Endodermal cell (in vitro differentiated cells): ENCODE data around the gene EHHADH. TPM values are rescaled to one million over a fixed set of nuclear protein-coding genes. Genes with fewer than 3 reads are reported as not detected.

Experiments used
- DNase-seq: peaks from one replicate; pipeline ENCODE4 v3.0.0-alpha.2; 2017
- H3K27ac ChIP-seq: 2 replicates; pipeline ENCODE4 v1.5.1; 2013; ENCODE audit warnings: mild to moderate bottlenecking, low read depth, low read length, moderate library complexity
- H3K27me3 ChIP-seq: 2 replicates; pipeline ENCODE4 v1.6.1; 2013; ENCODE audit warnings: mild to moderate bottlenecking, low read length, moderate library complexity; ENCODE audit not compliant: insufficient read depth, control insufficient read depth, poor library complexity, severe bottlenecking
- H3K36me3 ChIP-seq: 2 replicates; pipeline ENCODE4 v1.7.0; 2013; ENCODE audit warnings: mild to moderate bottlenecking, low read length, moderate library complexity; ENCODE audit not compliant: control insufficient read depth, insufficient read depth
- H3K4me1 ChIP-seq: one replicate; pipeline ENCODE4 v1.7.0; 2013; ENCODE audit warnings: low read length; ENCODE audit not compliant: control insufficient read depth, insufficient read depth
- H3K4me3 ChIP-seq: 2 replicates; pipeline ENCODE4 v1.5.1; 2013; ENCODE audit warnings: mild to moderate bottlenecking, low read length, moderate library complexity
- H3K9ac ChIP-seq: 2 replicates; pipeline ENCODE4 v1.6.1; 2013; ENCODE audit warnings: mild to moderate bottlenecking, low read length, moderate library complexity; ENCODE audit not compliant: poor library complexity, severe bottlenecking; ENCODE audit errors: extremely low read depth
- H3K9me3 ChIP-seq: 2 replicates; pipeline ENCODE4 v1.6.1; 2013; ENCODE audit warnings: mild to moderate bottlenecking, low read length, moderate library complexity; ENCODE audit not compliant: control insufficient read depth
- H3K27ac Mint-ChIP-seq: 2 replicates; pipeline ENCODE4 v1.8.0; 2020; ENCODE audit warnings: mixed read lengths
- H3K27me3 Mint-ChIP-seq: 2 replicates; pipeline ENCODE4 v1.8.0; 2021; ENCODE audit warnings: mild to moderate bottlenecking, mixed read lengths; ENCODE audit not compliant: insufficient read depth
- H3K36me3 Mint-ChIP-seq: 2 replicates; pipeline ENCODE4 v1.8.0; 2020; ENCODE audit warnings: low read depth, mixed read lengths
- H3K4me1 Mint-ChIP-seq: 2 replicates; pipeline ENCODE4 v1.8.0; 2020; ENCODE audit warnings: mixed read lengths
- H3K4me3 Mint-ChIP-seq: 2 replicates; pipeline ENCODE4 v1.8.0; 2020; ENCODE audit warnings: mild to moderate bottlenecking, moderate library complexity, mixed read lengths
- H3K9me3 Mint-ChIP-seq: 2 replicates; pipeline ENCODE4 v1.8.0; 2020; ENCODE audit warnings: mild to moderate bottlenecking, mixed read lengths
- CTCF ChIP-seq: fragments of 200-600 bp; sonication (generic); conservative IDR thresholded peaks from 2 replicates; pipeline ENCODE4 v1.5.0; 2021; ENCODE audit warnings: antibody characterized with exemption, mild to moderate bottlenecking
- WGBS, 2 experiments: methylation state at CpG; one replicate each; pipeline versions ENCODE4 v1.1.5 to v1.1.7; 2013; ENCODE audit warnings: missing lambda C conversion rate in 2 of 2, mixed read lengths in 1 of 2; ENCODE audit not compliant: insufficient coverage in 1 of 2, insufficient read length in 1 of 2; 5-methylcytosine and 5-hydroxymethylcytosine counted together
- total RNA-seq, 2 donors: library from RNA; stranded (reverse); fragmentation: NEBNext Ultra II Directional in 1 of 2; extraction: Animal tissue kit (Norgen Biotek cat#: 25700) in 1 of 2; gene quantifications; 2 replicates in 1 of 2; 3 replicates in 1 of 2; pipeline ENCODE4 v1.2.1, GENCODE V29; 2021

Gene EHHADH
- total RNA-seq, 2 donors from 2014 or later, result 58.7 to 79.2 TPM

- H3K27ac Mint-ChIP-seq, result no peak overlapping the region
- Histone ChIP-seq H3K4me1 (no peaks in the 10 kb centered on the region), H3K27ac (no peak overlapping the region), H3K9ac (no peak overlapping the region), H3K9me3 (no peaks in the 10 kb centered on the region), H3K27me3 (peaks cover 5% of the 10 kb centered on the region), H3K4me3 (no peak overlapping the region), H3K36me3 (no peaks in the 10 kb centered on the region)
- WGBS, 2 experiments, result 83 to 86% methylated on average over 1 to 6 of the region's 6 CpGs
- no peaks in the 10 kb centered on the region for H3K9me3 Mint-ChIP-seq
- H3K27me3 Mint-ChIP-seq, result no peaks in the 10 kb centered on the region
- peaks cover 7% of the 10 kb centered on the region for H3K4me1 Mint-ChIP-seq
- no peak for DNase-seq
- H3K4me3 Mint-ChIP-seq, result no peak overlapping the region
- TF ChIP-seq CTCF, result no peak
- H3K36me3 Mint-ChIP-seq, result no peaks in the 10 kb centered on the region
Measured at GRCh38 chr3:185164428-185165217, 89.2 kb downstream of the EHHADH start.

DNA sequence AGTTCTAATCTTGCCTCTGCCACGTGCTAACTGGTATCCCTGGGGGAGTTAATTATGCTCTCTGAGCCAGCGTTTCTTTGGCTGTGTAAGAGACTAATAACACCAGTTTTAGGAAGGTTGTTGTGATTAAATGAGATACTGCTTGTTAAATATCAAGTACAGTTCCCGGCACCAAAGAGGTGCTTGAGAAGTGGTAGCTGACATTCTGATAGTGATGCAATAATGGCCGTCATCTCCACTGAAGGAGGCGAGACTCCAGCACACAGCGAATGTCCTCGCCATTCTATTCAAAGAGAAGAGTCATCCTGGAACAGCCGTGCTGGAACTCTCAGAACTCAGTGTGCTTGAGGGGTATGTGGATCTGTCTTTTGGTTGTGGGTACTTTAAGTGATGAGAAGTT is 91.2 kb downstream of the EHHADH start:
- H3K9me3 ChIP-seq, result no peaks in the 10 kb centered on the region
- Mint-ChIP-seq H3K4me1 (peaks cover 7% of the 10 kb centered on the region), H3K4me3 (no peak overlapping the region), H3K36me3 (no peaks in the 10 kb centered on the region), H3K9me3 (no peaks in the 10 kb centered on the region), H3K27me3 (peaks cover 6% of the 10 kb centered on the region), H3K27ac (no peak overlapping the region)
- no peak for DNase-seq
- no peak overlapping the region for H3K4me3 ChIP-seq
- H3K36me3 ChIP-seq, result no peaks in the 10 kb centered on the region
- no peak overlapping the region for H3K9ac ChIP-seq
- H3K27ac ChIP-seq, result no peak overlapping the region
- peaks cover 10% of the 10 kb centered on the region for H3K27me3 ChIP-seq
- no peak for TF ChIP-seq CTCF
- no peaks in the 10 kb centered on the region for H3K4me1 ChIP-seq
- 93 to 96% methylated on average over 8 of the region's 8 CpGs for WGBS, 2 experiments

DNA sequence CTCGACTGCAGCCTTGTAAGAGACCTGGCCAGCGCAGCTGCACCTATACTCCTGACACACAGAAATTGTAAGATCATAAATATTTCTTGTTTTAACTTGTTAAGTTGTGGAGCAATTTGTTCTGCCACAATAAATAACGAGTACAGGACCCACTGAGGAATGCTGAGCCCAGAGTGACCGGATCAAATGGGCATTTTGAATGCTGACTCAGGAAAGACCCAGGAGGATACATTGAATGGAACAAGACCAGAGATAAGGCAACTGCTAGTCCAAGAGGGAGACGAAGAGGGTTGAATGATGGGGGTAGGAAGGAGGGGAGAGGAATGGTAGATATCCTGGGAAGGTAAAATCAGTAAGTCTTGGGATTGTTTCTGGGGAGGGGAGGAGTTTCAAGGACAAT is 92.1 kb downstream of the EHHADH start:
- no peaks in the 10 kb centered on the region for H3K36me3 Mint-ChIP-seq
- H3K4me1 Mint-ChIP-seq, result peaks cover 7% of the 10 kb centered on the region
- no peak overlapping the region for H3K27ac ChIP-seq
- peaks cover 6% of the 10 kb centered on the region for H3K27me3 Mint-ChIP-seq
- WGBS, 2 experiments, result 89 to 92% methylated on average over 3 to 5 of the region's 5 CpGs
- TF ChIP-seq CTCF, result no peak
- no peaks in the 10 kb centered on the region for H3K9me3 Mint-ChIP-seq
- no peak overlapping the region for H3K9ac ChIP-seq
- no peak overlapping the region for H3K27ac Mint-ChIP-seq
- no peaks in the 10 kb centered on the region for H3K4me1 ChIP-seq
- H3K27me3 ChIP-seq, result peaks cover 10% of the 10 kb centered on the region
- no peak overlapping the region for H3K4me3 Mint-ChIP-seq
- H3K4me3 ChIP-seq, result no peak overlapping the region
- H3K9me3 ChIP-seq, result no peaks in the 10 kb centered on the region
- H3K36me3 ChIP-seq, result no peaks in the 10 kb centered on the region
- no peak for DNase-seq
